HG03097 (cell line): ENCODE data around the gene BEAN1.

Source experiments
- ATAC-seq: cut with Tn5 transposase; IDR thresholded peaks from one replicate; pipeline ENCODE4 v1.9.1; 2021; ENCODE audit not compliant: unreplicated experiment, low FRiP score

BEAN1 gene

GRCh38 chr16:66395806-66396555 is 31.1 kb upstream of the BEAN1 start:
- no peak for ATAC-seq

DNA sequence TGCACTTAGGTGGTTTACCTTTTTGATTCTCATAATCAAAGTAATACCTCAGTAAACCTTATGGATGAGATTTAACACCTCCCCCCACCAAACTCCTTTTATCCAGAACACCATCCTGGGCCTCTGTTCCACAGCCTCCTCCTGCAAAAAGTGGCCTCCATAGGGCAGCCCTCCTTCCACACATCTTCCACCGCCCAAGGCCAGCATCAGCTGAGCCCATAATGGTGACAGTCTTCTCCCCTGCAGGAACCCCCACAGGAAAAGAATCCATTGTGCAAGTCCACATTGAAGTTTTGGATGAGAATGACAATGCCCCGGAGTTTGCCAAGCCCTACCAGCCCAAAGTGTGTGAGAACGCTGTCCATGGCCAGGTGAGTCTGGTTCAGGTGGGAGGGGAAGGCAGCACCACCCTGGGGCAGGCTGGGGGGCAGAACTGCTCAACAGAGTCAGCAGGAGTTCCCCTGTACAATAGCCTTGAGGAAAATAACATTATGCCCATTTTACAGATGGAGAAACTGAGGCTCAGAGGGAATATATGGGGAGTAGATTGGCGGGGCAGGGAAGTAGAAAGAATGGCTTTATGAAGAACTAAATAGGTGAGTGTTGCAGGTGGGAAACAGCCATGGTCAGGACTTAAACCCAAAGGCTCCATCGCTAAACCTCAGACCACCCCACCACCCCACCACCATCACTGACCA is 29.2 kb upstream of the BEAN1 start:
- ATAC-seq, result no peak

DNA sequence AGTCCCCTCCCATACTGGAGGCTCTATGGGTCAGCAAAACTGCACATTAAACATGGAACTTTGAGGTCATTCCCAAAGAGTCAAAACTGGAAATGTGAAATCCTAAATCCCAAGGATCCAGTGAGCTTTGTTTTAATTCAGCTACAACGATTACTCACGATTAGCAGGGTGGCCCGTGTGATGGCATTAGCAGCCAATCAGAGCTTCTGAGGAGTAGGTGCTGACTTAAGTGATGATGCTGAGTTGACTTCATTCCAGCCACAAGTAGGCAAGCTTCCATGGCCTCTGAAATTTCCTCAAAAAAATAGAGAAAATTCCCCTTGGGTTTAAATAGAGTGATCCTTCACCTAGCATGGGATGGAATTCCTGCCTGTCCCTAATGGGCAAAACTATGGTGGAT is 28.1 kb upstream of the BEAN1 start:
- ATAC-seq, result no peak

GRCh38 chr16:66399930-66400329 is 27.2 kb upstream of the BEAN1 start:
- ATAC-seq, result no peak

GRCh38 chr16:66400503-66401380 is 26.4 kb upstream of the BEAN1 start:
- no peak for ATAC-seq

DNA sequence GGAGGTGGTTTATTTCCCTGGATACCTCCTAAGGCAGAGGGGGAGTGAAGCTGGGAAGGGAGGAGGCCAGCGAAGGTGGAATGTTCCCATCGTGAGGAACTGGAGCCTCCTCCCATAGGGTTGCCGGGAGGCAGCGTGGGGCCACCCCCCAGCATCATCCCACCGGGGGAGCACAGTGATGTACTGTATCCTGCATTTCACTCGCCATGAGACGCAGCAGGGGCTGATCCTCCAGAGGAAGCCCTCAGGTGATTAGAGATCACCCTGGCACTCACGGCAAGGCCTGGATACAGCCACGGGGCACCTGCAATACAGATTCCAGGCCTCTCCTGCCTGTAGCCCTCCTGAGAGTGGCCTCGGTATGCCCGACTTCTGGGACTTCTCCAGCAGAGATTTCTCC is 25.5 kb upstream of the BEAN1 start:
- ATAC-seq, result no peak

- ATAC-seq, result no peak
Observed at GRCh38 chr16:66402166-66402565, 24.9 kb upstream of the BEAN1 start.

- ATAC-seq, result no peak
Observed at GRCh38 chr16:66402591-66403230, 24.4 kb upstream of the BEAN1 start.

DNA sequence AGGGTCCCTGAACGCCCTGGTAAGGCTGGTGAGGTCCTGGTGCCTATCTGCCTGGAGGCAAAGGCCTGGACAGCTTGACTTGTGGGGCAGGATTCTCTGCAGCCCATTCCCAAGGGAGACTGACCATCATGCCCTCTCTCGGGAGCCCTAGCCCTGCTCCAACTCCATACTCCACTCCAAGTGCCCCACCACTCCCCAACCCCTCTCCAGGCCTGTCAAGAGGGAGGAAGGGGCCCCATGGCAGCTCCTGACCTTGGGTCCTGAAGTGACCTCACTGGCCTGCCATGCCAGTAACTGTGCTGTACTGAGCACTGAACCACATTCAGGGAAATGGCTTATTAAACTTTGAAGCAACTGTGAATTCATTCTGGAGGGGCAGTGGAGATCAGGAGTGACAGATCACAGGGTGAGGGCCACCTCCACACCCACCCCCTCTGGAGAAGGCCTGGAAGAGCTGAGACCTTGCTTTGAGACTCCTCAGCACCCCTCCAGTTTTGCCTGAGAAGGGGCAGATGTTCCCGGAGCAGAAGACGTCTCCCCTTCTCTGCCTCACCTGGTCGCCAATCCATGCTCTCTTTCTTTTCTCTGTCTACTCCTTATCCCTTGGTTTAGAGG is 23.5 kb upstream of the BEAN1 start:
- no peak for ATAC-seq

DNA sequence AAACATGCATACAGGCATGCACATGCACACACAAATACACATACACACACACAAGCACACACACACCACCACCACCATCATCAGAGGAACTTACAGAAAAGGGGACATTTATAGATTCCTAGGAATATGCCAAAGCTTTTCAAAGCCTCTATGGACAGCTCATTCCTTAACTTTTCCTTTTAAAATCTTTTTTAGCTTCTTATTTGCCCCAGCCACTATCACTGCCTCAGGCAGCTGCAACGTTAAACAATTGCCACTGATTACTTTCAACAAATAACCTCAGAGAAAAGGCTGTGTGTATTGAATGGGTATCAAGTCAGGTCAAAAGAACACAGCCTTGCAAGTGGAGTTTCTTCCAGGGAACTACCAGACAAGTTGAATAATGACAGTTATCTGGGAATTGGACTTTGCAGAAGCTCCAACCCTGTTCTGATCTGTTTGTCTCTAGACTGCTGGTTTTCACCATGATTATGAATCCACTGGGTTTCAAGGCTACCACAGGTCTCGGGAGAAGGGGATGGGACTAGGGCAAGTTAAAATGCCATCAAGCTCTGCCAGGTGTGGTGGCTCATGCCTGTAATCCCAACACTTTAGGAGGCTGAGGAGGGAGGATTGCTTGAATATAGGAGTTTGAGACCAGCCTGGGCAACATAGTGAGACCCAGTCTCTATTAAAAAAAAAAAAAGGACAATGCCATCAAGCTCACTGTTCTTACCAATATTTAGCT is 21.9 kb upstream of the BEAN1 start:
- no peak for ATAC-seq

DNA sequence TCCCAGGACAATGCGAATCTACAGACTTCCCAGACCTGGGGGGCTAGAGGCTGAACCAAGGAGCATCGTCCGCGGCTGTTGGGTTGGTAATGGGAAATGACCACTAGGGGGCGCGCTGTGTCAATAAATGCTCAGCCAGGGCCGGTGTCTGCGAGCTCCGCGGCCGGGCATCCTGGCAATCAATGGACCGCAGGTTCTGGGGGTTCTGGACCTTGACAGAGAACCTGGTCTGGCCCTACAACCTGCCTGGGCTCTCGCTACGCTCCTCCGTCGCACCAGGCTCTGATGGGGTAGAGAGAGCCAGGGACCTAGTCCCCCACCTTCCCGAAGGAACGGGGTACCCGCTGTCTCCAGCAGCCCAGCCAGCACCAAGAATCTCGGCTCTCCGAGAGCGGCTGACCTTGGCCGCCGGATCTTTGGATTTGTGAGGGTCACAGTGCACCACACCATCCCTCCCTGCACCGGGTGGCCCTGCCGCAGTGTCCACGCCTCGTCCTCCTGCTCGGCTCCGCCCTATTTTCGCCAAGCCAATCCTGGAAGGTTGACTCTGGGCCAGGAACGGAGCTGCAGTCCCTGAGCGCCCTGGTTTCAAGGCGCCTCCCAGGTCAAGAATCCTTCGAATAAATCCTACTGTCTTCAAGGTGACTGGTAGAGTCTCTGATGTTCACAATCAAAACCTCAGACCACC is 20.4 kb upstream of the BEAN1 start:
- ATAC-seq, result no peak

- ATAC-seq, result no peak
Observed at GRCh38 chr16:66408163-66409048, 18.7 kb upstream of the BEAN1 start.

DNA sequence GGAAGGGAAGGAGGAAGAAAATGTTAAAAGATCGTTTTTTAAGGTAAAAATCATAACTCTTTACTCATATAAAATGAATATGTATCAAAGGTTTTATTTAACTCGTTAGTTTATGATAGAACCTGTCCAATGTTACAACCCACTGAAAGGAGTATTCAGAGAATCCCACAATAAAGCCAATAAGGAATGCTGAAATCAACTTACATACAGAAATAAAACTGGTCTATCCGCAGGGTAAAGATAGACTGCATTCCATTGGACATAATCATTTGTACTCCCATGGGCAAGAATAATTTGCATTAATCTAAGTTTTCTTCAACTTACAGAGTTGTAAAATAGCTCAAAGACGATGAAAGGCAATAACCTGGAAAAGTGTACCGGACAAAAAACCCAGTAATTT is 17.9 kb upstream of the BEAN1 start:
- no peak for ATAC-seq

DNA sequence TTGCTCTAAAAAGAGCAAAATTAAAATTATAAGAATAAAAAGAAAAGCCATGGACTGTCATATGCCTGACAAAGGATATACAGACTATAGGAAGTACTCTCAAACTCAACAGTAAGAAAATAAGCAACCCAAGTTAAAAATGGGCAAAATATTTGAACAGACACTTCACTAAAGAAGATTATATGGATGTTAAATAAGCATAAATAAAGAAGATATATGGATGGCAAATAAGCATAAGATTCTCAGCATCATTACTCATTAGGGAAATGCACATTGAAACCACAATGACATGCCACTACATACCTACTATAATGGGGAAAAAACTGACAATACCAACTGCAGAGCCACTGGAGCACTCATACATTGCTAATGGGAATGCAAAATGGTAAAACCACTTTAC is 14.9 kb upstream of the BEAN1 start:
- no peak for ATAC-seq

DNA sequence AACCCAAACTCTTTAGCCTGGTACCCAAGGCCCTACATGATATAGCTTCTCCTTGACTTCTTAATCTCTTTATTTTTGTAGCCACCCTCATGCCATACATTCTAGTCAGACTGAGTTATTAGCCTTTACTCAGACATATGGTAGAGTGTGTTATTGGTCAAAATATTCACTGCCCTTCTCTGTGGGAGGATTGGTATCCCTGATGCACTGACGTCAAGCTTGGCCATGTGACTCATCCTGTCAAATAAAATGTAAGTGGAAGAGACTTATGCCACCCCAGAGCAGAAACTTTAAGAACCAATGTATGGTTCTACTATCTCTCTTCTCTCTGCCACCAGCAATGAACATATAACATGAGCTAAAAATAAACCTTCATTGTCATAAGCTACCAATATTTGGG is 12.2 kb upstream of the BEAN1 start:
- ATAC-seq, result no peak

- no peak for ATAC-seq
Observed at GRCh38 chr16:66416136-66416535, 11.0 kb upstream of the BEAN1 start.

DNA sequence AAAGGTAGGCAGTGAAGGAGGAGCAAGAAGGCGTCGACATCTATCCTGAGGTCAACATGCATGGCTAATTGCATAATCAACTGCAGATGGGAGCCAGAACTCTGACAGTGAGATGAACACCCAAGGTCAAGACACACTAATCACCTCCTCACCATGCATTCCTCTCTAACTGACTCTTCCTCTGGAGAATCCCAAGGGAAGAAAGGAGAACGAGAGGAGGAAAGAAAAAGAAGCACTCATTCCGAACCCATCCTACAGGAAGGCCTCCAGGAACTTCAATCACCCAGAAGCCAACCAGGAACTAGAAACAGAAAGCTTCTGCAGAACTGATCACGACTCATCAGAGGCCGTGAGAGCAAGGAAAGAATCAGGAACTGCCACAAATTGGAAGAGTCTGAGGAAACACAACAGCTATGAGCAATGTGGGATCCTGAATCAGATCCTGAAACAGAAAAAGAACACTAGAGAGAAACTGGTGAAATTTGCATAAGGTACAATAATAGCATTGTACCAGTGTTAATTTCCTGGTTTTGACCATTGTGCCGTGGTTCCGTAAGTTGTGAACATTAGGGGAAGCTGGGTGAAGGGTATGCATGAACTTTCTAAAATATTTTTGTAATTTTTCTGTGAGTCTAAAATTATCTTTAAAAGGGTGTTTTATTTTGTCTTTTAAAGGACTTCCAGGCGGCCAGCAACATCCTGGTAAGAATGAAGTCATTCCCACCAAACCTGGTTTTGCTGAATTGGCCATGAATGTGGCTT is 10.0 kb upstream of the BEAN1 start:
- ATAC-seq, result no peak
